SHP77 treated with DMSO at 0.1 percent for 48 hours (cell line): ENCODE measurements around the gene PPM1D.
A peak's percentile ranks its signal among the peaks of the same experiment; 100 is the strongest.
"Not testable (repeated sequence)": the region's sequence is repeated elsewhere in the genome, so short reads cannot be mapped to it uniquely, and the experiment has no call there.

Experiments used
- DNase-seq: peaks from one replicate; lab custom pipeline; 2025; lab: John Stamatoyannopoulos, UW

The PPM1D gene

GRCh38 chr17:60593441-60594036, 6.5 kb upstream of the PPM1D start:
- not testable (repeated sequence) for DNase-seq

GRCh38 chr17:60594170-60594569, 5.8 kb upstream of the PPM1D start:
- DNase-seq, result not testable (repeated sequence)

- no peak for DNase-seq
Measured at GRCh38 chr17:60594734-60595133, 5.3 kb upstream of the PPM1D start.

GRCh38 chr17:60597297-60597696, 2.7 kb upstream of the PPM1D start:
- no peak for DNase-seq

GRCh38 chr17:60598001-60598736, 1.8 kb upstream of the PPM1D start:
- no peak for DNase-seq

- no peak for DNase-seq
Measured at GRCh38 chr17:60599220-60599619, 773 bp upstream of the PPM1D start.

- peak; percentile 32 for DNase-seq
Measured at GRCh38 chr17:60600490-60601446, 775 bp downstream of the PPM1D start.

GRCh38 chr17:60601447-60602384, 1.7 kb downstream of the PPM1D start:
- peak; percentile 41 for DNase-seq

- no peak for DNase-seq
Measured at GRCh38 chr17:60602385-60602742, 2.4 kb downstream of the PPM1D start.

- no peak for DNase-seq
Measured at GRCh38 chr17:60602871-60603270, 2.9 kb downstream of the PPM1D start.

- not testable (repeated sequence) for DNase-seq
Measured at GRCh38 chr17:60603477-60603876, 3.5 kb downstream of the PPM1D start.

GRCh38 chr17:60604686-60605334, 4.8 kb downstream of the PPM1D start:
- no peak for DNase-seq

- no peak for DNase-seq
Measured at GRCh38 chr17:60606036-60606435, 6.0 kb downstream of the PPM1D start.

GRCh38 chr17:60610473-60610872, 10.5 kb downstream of the PPM1D start:
- DNase-seq, result no peak

GRCh38 chr17:60611321-60611720, 11.3 kb downstream of the PPM1D start:
- not testable (repeated sequence) for DNase-seq

- no peak for DNase-seq
Measured at GRCh38 chr17:60613325-60613724, 13.3 kb downstream of the PPM1D start.

- not testable (repeated sequence) for DNase-seq
Measured at GRCh38 chr17:60613796-60614195, 13.8 kb downstream of the PPM1D start.

- DNase-seq, result not testable (repeated sequence)
Measured at GRCh38 chr17:60614247-60614646, 14.3 kb downstream of the PPM1D start.

- DNase-seq, result no peak
Measured at GRCh38 chr17:60615108-60615507, 15.1 kb downstream of the PPM1D start.

- no peak for DNase-seq
Measured at GRCh38 chr17:60615840-60616239, 15.8 kb downstream of the PPM1D start.

GRCh38 chr17:60618080-60618479, 18.1 kb downstream of the PPM1D start:
- DNase-seq, result no peak
